ENCODE measurements around the gene LAMA3.

Gene LAMA3

DNA sequence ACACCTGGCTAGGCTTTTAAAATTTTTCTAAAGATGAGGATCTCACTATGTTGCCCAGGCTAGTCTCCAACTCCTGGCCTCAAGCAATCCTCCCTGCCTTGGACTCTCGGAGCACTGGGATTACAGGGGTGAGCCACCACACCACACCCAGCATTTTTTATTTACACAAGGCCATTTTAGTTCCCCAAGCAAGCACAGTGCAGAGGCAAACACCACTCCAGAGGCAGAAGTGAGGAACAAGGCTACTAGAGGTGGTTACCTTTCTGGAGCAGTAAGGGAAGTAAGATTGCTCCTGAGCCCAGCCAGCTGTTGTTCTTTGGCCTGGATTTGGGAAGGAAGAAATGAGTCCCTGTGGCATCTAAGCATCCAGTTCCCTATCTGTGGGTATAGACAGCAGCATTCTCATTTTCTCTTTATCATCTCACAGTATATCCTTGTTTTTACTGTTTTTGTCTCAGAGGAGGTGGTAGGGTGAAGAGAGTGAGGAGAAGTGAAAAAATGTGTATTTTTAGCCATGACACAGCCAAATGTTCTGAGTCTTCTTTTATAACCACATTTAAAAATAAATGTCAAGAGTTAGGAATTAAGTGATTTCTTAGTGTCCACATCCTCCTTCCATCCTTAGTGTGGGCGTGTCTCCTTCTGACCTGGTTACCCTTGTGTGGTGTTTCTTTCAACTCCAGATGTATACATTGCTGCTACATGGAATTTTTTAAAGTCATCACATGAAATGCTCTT is 314.8 kb downstream of the LAMA3 start:
- Histone ChIP-seq H3K9me3 (ENCODE audit: control insufficient read depth in 5 of 5, low read length in 5 of 5) (no peaks in the 10 kb centered on the region), H3K9ac (ENCODE audit: low read length in 5 of 5) (no peak overlapping the region), H3K27ac (ENCODE audit: low read depth, low read length) (no peak overlapping the region), H3K4me3 (ENCODE audit: low read depth in 1 of 5, low read length in 5 of 5) (no peak overlapping the region), H3K27me3 (ENCODE audit: control insufficient read depth in 5 of 5, insufficient read depth in 4 of 5, low read length in 5 of 5) (no peaks in the 10 kb centered on the region), H3K4me1 (ENCODE audit: control insufficient read depth in 5 of 5, insufficient read depth in 5 of 5, low read length in 5 of 5) (no peaks in the 10 kb centered on the region), H3K36me3 (ENCODE audit: control insufficient read depth in 5 of 5, insufficient read depth in 5 of 5, low read length in 5 of 5) (no peaks in the 10 kb centered on the region)

Data from subcutaneous abdominal adipose tissue (tissue), 5 donors.